AG04450 (cell line): ENCODE results near the gene OBSCN. TPM values are rescaled to one million over a fixed set of nuclear protein-coding genes. Genes with fewer than 3 reads are reported as not detected.
"Not testable (repeated sequence)": the region's sequence is repeated elsewhere in the genome, so short reads cannot be mapped to it uniquely, and the experiment has no call there.

ENCODE experiments used
- CTCF ChIA-PET: fragments of 300-600, 350-600 bp; formaldehyde crosslinking; extraction: SDS; loops from one replicate; lab custom pipeline; 2022; ENCODE audit warnings: antibody characterized with exemption, inconsistent platforms; lab: Charles Lee
- POLR2A ChIA-PET: fragments of 350-600 bp; formaldehyde crosslinking; extraction: SDS; loops from one replicate; lab custom pipeline; 2021; ENCODE audit warnings: antibody characterized with exemption, inconsistent platforms; lab: Yijun Ruan, JAX
- DNase-seq: peaks from one replicate; pipeline ENCODE4 v3.0.0-alpha.2; 2011; ENCODE audit warnings: low read depth, low spot score
- H3K27ac ChIP-seq: one replicate; pipeline ENCODE4 v1.5.1; 2012; ENCODE audit warnings: low read depth, low read length, control low read depth
- H3K27me3 ChIP-seq: one replicate; pipeline ENCODE4 v1.6.0; 2012; ENCODE audit warnings: low read length; ENCODE audit not compliant: control insufficient read depth, insufficient read depth
- H3K4me3 ChIP-seq: 2 replicates; pipeline ENCODE4 v1.5.1; 2011; ENCODE audit warnings: mild to moderate bottlenecking, low read depth, low read length, control low read depth
- H3K9me3 ChIP-seq: 2 replicates; pipeline ENCODE4 v1.5.1; 2012; ENCODE audit warnings: low read length; ENCODE audit not compliant: control insufficient read depth, insufficient read depth
- CTCF ChIP-seq: IDR thresholded peaks from 2 replicates; pipeline ENCODE4 v1.5.1; 2011; ENCODE audit warnings: low read depth, low read length, control low read depth, inconsistent platforms
- polyA plus RNA-seq: library from polyadenylated mRNA; depleted of rRNA; stranded (reverse); fragments of >200 nt; gene quantifications from 2 replicates; pipeline ENCODE4 v1.2.3, GENCODE V29; 2011

Gene OBSCN
- polyA plus RNA-seq, 1 experiment: 3.9 TPM

- H3K9me3 ChIP-seq: peaks cover 15% of the 10 kb centered on the region
- H3K27me3 ChIP-seq: no peaks in the 10 kb centered on the region
- TF ChIP-seq CTCF: no peak
- no peak overlapping the region for H3K4me3 ChIP-seq
- ChIA-PET CTCF (interaction anchor here (1.4 to 1.8 kb wide), 2 partner anchors 11 to 12 kb away, joined by 4 to 5 read pairs; no protein-coding TSS in a partner anchor), POLR2A (no interaction called here)
- DNase-seq: no peak
- H3K27ac ChIP-seq: no peak overlapping the region
Observed at GRCh38 chr1:228226141-228226874, 18.5 kb downstream of the OBSCN start.

GRCh38 chr1:228226956-228227791, 19.3 kb downstream of the OBSCN start:
- POLR2A ChIA-PET: no interaction called here
- TF ChIP-seq CTCF: peak; percentile 42; the same call in 1 of the 2 replicates

GRCh38 chr1:228228147-228228546, 20.3 kb downstream of the OBSCN start:
- CTCF ChIA-PET: interaction anchor here (1.8 kb wide), 1 partner anchor 14 kb away, joined by 5 read pairs; no protein-coding TSS in a partner anchor
- DNase-seq, POLR2A ChIA-PET, H3K27me3 ChIP-seq, H3K4me3 ChIP-seq: not testable (repeated sequence)
- peaks cover 15% of the 10 kb centered on the region for H3K9me3 ChIP-seq
- H3K27ac ChIP-seq: peak overlapping the region; percentile 47

More at GRCh38 chr1:228226956-228227791, 19.3 kb downstream of the OBSCN start:
- no peak for DNase-seq
- CTCF ChIA-PET: interaction anchor here (0.6 to 1.8 kb wide), 3 partner anchors 10 to 231 kb away, joined by 4 to 5 read pairs (median 4); a partner anchor contains a TSS
- Histone ChIP-seq H3K27me3 (no peaks in the 10 kb centered on the region), H3K4me3 (no peak overlapping the region), H3K27ac (no peak overlapping the region), H3K9me3 (peaks cover 15% of the 10 kb centered on the region)

GRCh38 chr1:228228601-228229074, 20.8 kb downstream of the OBSCN start:
- no peak overlapping the region for H3K4me3 ChIP-seq
- H3K9me3 ChIP-seq: peaks cover 15% of the 10 kb centered on the region
- H3K27ac ChIP-seq: peak overlapping the region; percentile 47
- no peak for TF ChIP-seq CTCF
- DNase-seq: peak; percentile 48
- POLR2A ChIA-PET: no interaction called here
- CTCF ChIA-PET: interaction anchor here (1.0 kb wide), 2 partner anchors 63 to 165 kb away, joined by 3 read pairs; partner anchors contain the start of gene IBA57
- H3K27me3 ChIP-seq: no peaks in the 10 kb centered on the region

GRCh38 chr1:228231189-228231588, 23.3 kb downstream of the OBSCN start:
- ChIA-PET CTCF (no interaction called here), POLR2A (no interaction called here)
- H3K27ac ChIP-seq: no peak overlapping the region
- DNase-seq: no peak
- no peaks in the 10 kb centered on the region for H3K27me3 ChIP-seq
- no peak overlapping the region for H3K4me3 ChIP-seq
- no peak for TF ChIP-seq CTCF
- no peaks in the 10 kb centered on the region; the same call in 1 of the 2 replicates for H3K9me3 ChIP-seq
